HL-60 (cell line): ENCODE data around the gene ZBTB7C.

ENCODE experiments used
- DNase-seq, 2 experiments: peaks; one replicate each; pipeline ENCODE4 v3.0.0-alpha.2; 2010 to 2020; ENCODE audit warnings: low read depth in 1 of 2, low spot score in 1 of 2
- H3K27ac ChIP-seq: fragments of 250-450 bp; sonication (Bioruptor Pico); replicated peaks from 2 replicates; pipeline ENCODE4 v1.5.1; 2020; ENCODE audit warnings: mild to moderate bottlenecking, moderate library complexity
- H3K27me3 ChIP-seq: fragments of 250-450 bp; sonication (Bioruptor Pico); 2 replicates; pipeline ENCODE4 v1.5.1; 2021; ENCODE audit warnings: mild to moderate bottlenecking, moderate library complexity; ENCODE audit not compliant: insufficient read depth, poor library complexity, severe bottlenecking
- H3K4me3 ChIP-seq: replicated peaks from 2 replicates; pipeline ENCODE4 v1.5.1; 2011; ENCODE audit warnings: mild to moderate bottlenecking, control low read depth, low read length; ENCODE audit not compliant: insufficient read depth
- CTCF ChIP-seq: IDR thresholded peaks from one replicate; pipeline ENCODE4 v1.5.1; 2011; ENCODE audit warnings: low read length, control low read depth, inconsistent platforms; ENCODE audit not compliant: insufficient read depth
- GABPA ChIP-seq: IDR thresholded peaks from 2 replicates; pipeline ENCODE4 v1.6.1; 2012; ENCODE audit warnings: low read depth
- POLR2AphosphoS5 ChIP-seq: IDR thresholded peaks from 2 replicates; pipeline ENCODE4 v1.6.1; 2012; ENCODE audit warnings: low read depth
- REST ChIP-seq: IDR thresholded peaks from 2 replicates; pipeline ENCODE4 v1.6.1; 2012; ENCODE audit warnings: low read depth; ENCODE audit not compliant: insufficient replicate concordance
- SPI1 ChIP-seq: IDR thresholded peaks from 2 replicates; pipeline ENCODE4 v1.6.1; 2012; ENCODE audit warnings: low read depth, mild to moderate bottlenecking, borderline replicate concordance

ZBTB7C gene

DNA sequence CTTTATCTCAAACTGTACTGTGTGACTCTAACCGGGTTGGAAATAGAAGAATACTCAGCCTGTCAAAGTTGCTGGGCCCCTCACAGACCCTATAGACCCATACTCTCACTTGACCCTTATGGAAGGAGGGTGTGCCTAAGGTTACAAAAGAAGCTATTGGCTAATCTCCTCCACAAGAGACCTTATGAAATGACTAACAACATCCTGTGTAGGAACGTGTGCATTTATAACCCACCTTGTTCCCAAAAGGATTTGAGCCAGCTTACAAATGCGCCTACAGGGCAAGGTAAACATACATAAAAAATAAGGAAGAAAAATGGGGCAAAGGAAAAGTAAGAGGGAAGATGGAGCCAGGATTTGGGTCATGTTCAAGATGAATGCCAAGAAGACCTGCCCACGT is 253.3 kb downstream of the ZBTB7C start:
- TF ChIP-seq CTCF, result no peak
- H3K4me3 ChIP-seq, result no peak overlapping the region
- no peak for DNase-seq
- H3K27me3 ChIP-seq, result peaks cover 2% of the 10 kb centered on the region
- H3K27ac ChIP-seq, result no peak overlapping the region

DNA sequence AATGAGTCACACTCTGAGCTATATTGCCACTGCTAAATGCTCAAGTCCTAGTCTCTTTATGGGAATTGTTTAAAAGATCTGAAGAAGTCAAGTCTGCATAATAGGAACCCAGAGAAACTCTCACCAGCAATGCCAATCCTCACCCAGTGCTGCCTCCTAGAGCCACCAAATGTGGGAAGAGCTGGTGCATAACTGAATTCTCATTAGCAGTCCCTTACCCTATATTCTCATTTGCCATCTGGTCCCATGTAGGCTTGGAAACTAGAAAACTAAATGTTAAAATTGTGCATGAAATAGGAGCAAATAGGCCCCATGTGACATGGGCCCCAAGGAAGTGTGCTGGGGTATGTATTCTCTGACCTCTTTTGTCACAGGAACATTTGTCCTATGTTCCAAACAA is 254.4 kb downstream of the ZBTB7C start:
- H3K4me3 ChIP-seq, result no peak overlapping the region
- H3K27ac ChIP-seq, result no peak overlapping the region
- no peak for TF ChIP-seq POLR2AphosphoS5
- no peak for TF ChIP-seq CTCF
- TF ChIP-seq GABPA, result no peak
- no peak for TF ChIP-seq SPI1
- no peak for TF ChIP-seq REST
- DNase-seq, result no peak
- H3K27me3 ChIP-seq, result no peaks in the 10 kb centered on the region

GRCh38 chr18:48153613-48154481 is 255.3 kb downstream of the ZBTB7C start:
- no peaks in the 10 kb centered on the region for H3K27me3 ChIP-seq
- no peak overlapping the region for H3K4me3 ChIP-seq
- DNase-seq, result no peak
- TF ChIP-seq GABPA (no peak), REST (no peak), CTCF (no peak), POLR2AphosphoS5 (no peak), SPI1 (no peak)
- H3K27ac ChIP-seq, result no peak overlapping the region

DNA sequence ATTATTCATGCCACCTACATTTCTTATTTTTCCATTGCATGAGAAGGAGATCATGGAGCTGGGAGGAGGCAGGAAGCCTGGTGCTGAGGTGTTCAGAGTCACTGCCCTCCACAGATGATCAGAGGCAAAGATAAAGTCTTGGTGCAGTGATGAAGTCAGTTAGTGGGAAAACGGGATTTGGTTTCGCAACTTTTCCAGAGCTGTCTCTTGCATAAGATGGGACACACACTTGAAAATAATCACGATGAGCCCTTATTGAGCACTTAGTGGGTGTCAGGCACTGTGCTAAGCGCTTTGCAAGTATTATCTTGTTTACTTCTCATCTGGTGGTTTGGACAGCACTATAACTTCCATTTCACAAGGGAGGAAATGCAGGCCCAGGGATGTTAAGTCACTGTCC is 256.6 kb downstream of the ZBTB7C start:
- no peak overlapping the region for H3K4me3 ChIP-seq
- no peak overlapping the region for H3K27ac ChIP-seq
- no peak for DNase-seq
- TF ChIP-seq POLR2AphosphoS5 (no peak), GABPA (no peak), SPI1 (no peak), CTCF (no peak), REST (no peak)
- H3K27me3 ChIP-seq, result no peaks in the 10 kb centered on the region
